OCI-LY3 (cell line): ENCODE results near the gene CRHBP.

Experiments used
- H2AFZ ChIP-seq: fragments of 200-600, 300-600 bp; shearing (Covaris generic); 2 replicates; pipeline ENCODE4 v1.6.0; 2014; ENCODE audit warnings: antibody characterized with exemption, low read depth, low read length
- H3K27ac ChIP-seq: fragments of 200-600, 300-600 bp; sonication (generic); 2 replicates; pipeline ENCODE4 v1.5.1; 2014; ENCODE audit warnings: mild to moderate bottlenecking, low read length, moderate library complexity, mixed read lengths
- H3K27me3 ChIP-seq: fragments of 200-600, 300-600 bp; sonication (generic); 2 replicates; pipeline ENCODE4 v1.6.1; 2014; ENCODE audit warnings: low read depth, low read length, mixed read lengths
- H3K36me3 ChIP-seq: fragments of 200-600, 300-600 bp; sonication (generic); replicated peaks from 2 replicates; pipeline ENCODE3; 2014; ENCODE audit warnings: low read depth, low read length, mixed read lengths
- H3K4me1 ChIP-seq: fragments of 300-600, 200-600 bp; sonication (generic); 2 replicates; pipeline ENCODE4 v1.6.1; 2014; ENCODE audit warnings: low read length, mixed read lengths
- H3K4me2 ChIP-seq: fragments of 200-600, 300-600 bp; sonication (generic); 2 replicates; pipeline ENCODE4 v1.6.1; 2014; ENCODE audit warnings: low read length, mixed read lengths
- H3K4me3 ChIP-seq: fragments of 300-600, 200-600 bp; sonication (generic); 2 replicates; pipeline ENCODE4 v1.5.1; 2014; ENCODE audit warnings: antibody characterized with exemption, mild to moderate bottlenecking, low read length, moderate library complexity
- H3K79me2 ChIP-seq: fragments of 300-600, 200-600 bp; shearing (Covaris generic); 2 replicates; pipeline ENCODE4 v1.6.1; 2014; ENCODE audit warnings: mild to moderate bottlenecking, low read length, mixed read lengths
- H3K9ac ChIP-seq: fragments of 300-600, 200-600 bp; shearing (Covaris generic); 2 replicates; pipeline ENCODE4 v1.6.0; 2014; ENCODE audit warnings: mild to moderate bottlenecking, low read length, moderate library complexity
- H3K9me3 ChIP-seq: fragments of 200-600, 300-600 bp; shearing (Covaris generic); 2 replicates; pipeline ENCODE4 v1.6.1; 2014; ENCODE audit warnings: low read length, mixed read lengths; ENCODE audit not compliant: insufficient read depth
- H4K20me1 ChIP-seq: fragments of 200-600, 300-600 bp; sonication (generic); 2 replicates; pipeline ENCODE4 v1.6.1; 2016; ENCODE audit warnings: low read length, mixed read lengths; ENCODE audit not compliant: insufficient read depth
- CTCF ChIP-seq: fragments of 200-600, 300-600 bp; sonication (generic); IDR thresholded peaks from 2 replicates; pipeline ENCODE4 v1.5.1; 2014; ENCODE audit warnings: antibody characterized with exemption, low read length, low read depth
- EZH2phosphoT487 ChIP-seq: fragments of 200-600 bp; shearing (Covaris generic); IDR thresholded peaks from 2 replicates; pipeline ENCODE4 v1.6.1; 2018; ENCODE audit warnings: antibody characterized with exemption, mixed run types, low read depth

The CRHBP gene

GRCh38 chr5:77015938-77016569 is 63.2 kb downstream of the CRHBP start:
- TF ChIP-seq EZH2phosphoT487 (no peak), CTCF (peak; percentile 61)
- Histone ChIP-seq H3K4me3 (no peak overlapping the region), H3K9me3 (no peaks in the 10 kb centered on the region), H3K79me2 (no peaks in the 10 kb centered on the region), H3K36me3 (no peaks in the 10 kb centered on the region), H3K27me3 (peaks cover 8% of the 10 kb centered on the region; the same call in 1 of the 2 replicates), H3K4me1 (peaks cover 8% of the 10 kb centered on the region), H3K9ac (no peak overlapping the region), H2AFZ (no peak overlapping the region), H4K20me1 (no peaks in the 10 kb centered on the region), H3K27ac (no peak overlapping the region), H3K4me2 (no peak overlapping the region)

- no peaks in the 10 kb centered on the region for H3K79me2 ChIP-seq
- H3K4me2 ChIP-seq, result no peak overlapping the region
- no peak overlapping the region for H2AFZ ChIP-seq
- no peaks in the 10 kb centered on the region for H4K20me1 ChIP-seq
- no peaks in the 10 kb centered on the region for H3K36me3 ChIP-seq
- H3K4me3 ChIP-seq, result no peak overlapping the region
- H3K27ac ChIP-seq, result no peak overlapping the region
- H3K9me3 ChIP-seq, result no peaks in the 10 kb centered on the region
- peaks cover 8% of the 10 kb centered on the region for H3K4me1 ChIP-seq
- TF ChIP-seq EZH2phosphoT487 (no peak), CTCF (no peak)
- peaks cover 8% of the 10 kb centered on the region; the same call in 1 of the 2 replicates for H3K27me3 ChIP-seq
- H3K9ac ChIP-seq, result no peak overlapping the region
Observed at GRCh38 chr5:77016962-77017361, 64.1 kb downstream of the CRHBP start.

GRCh38 chr5:77017668-77018067 is 64.8 kb downstream of the CRHBP start:
- Histone ChIP-seq H3K79me2 (no peaks in the 10 kb centered on the region), H3K4me1 (peaks cover 8% of the 10 kb centered on the region), H3K27me3 (peaks cover 8% of the 10 kb centered on the region; the same call in 1 of the 2 replicates), H3K4me2 (no peak overlapping the region), H3K36me3 (no peaks in the 10 kb centered on the region), H2AFZ (no peak overlapping the region), H4K20me1 (no peaks in the 10 kb centered on the region), H3K9ac (no peak overlapping the region), H3K9me3 (no peaks in the 10 kb centered on the region), H3K4me3 (no peak overlapping the region), H3K27ac (no peak overlapping the region)
- TF ChIP-seq CTCF, result no peak
- TF ChIP-seq EZH2phosphoT487, result no peak
